ENCODE results near the gene SCML1. TPM values are rescaled to one million over a fixed set of nuclear protein-coding genes. Genes with fewer than 3 reads are reported as not detected.

The SCML1 gene
- total RNA-seq, 4 donors from 2014 or later: 7.3 to 26.7 (median 8.6) TPM

GRCh38 chrX:17710871-17711301 is 26.4 kb upstream of the SCML1 start:
- Histone ChIP-seq H3K36me3 (no peaks in the 10 kb centered on the region), H3K27me3 (no peaks in the 10 kb centered on the region), H3K4me1 (no peaks in the 10 kb centered on the region), H3K27ac (no peak overlapping the region), H3K4me3 (no peak overlapping the region), H3K9me3 (no peaks in the 10 kb centered on the region)
- no peak for DNase-seq (ENCODE audit: low spot score in 2 of 2)
- TF ChIP-seq POLR2AphosphoS5 (IDR thresholded peaks at IDR 0.05) (no peak), EP300 (IDR thresholded peaks at IDR 0.05) (no peak), POLR2A (IDR thresholded peaks at IDR 0.05) (no peak), CTCF (IDR thresholded peaks at IDR 0.05) (no peak)
- 54% methylated on average over 1 of the region's 1 CpG for WGBS

GRCh38 chrX:17713288-17713687 is 24.0 kb upstream of the SCML1 start:
- no peaks in the 10 kb centered on the region for H3K36me3 ChIP-seq
- H3K27ac ChIP-seq: no peak overlapping the region
- H3K4me3 ChIP-seq: no peak overlapping the region
- no peaks in the 10 kb centered on the region for H3K27me3 ChIP-seq
- no peaks in the 10 kb centered on the region for H3K4me1 ChIP-seq
- 38% methylated on average over 2 of the region's 2 CpGs for WGBS
- TF ChIP-seq POLR2A (IDR thresholded peaks at IDR 0.05) (no peak), POLR2AphosphoS5 (IDR thresholded peaks at IDR 0.05) (no peak), EP300 (IDR thresholded peaks at IDR 0.05) (no peak), CTCF (IDR thresholded peaks at IDR 0.05) (no peak)
- DNase-seq (ENCODE audit: low spot score in 2 of 2): no peak
- no peaks in the 10 kb centered on the region for H3K9me3 ChIP-seq

GRCh38 chrX:17718649-17719165 is 18.6 kb upstream of the SCML1 start:
- DNase-seq (ENCODE audit: low spot score in 2 of 2): no peak
- no peaks in the 10 kb centered on the region for H3K4me1 ChIP-seq
- no peaks in the 10 kb centered on the region for H3K9me3 ChIP-seq
- no peaks in the 10 kb centered on the region for H3K27me3 ChIP-seq
- TF ChIP-seq POLR2A (IDR thresholded peaks at IDR 0.05) (no peak), EP300 (IDR thresholded peaks at IDR 0.05) (no peak), CTCF (IDR thresholded peaks at IDR 0.05) (no peak), POLR2AphosphoS5 (IDR thresholded peaks at IDR 0.05) (no peak)
- H3K36me3 ChIP-seq: no peaks in the 10 kb centered on the region
- no peak overlapping the region for H3K4me3 ChIP-seq
- no peak overlapping the region for H3K27ac ChIP-seq

GRCh38 chrX:17719711-17720110 is 17.6 kb upstream of the SCML1 start:
- H3K27me3 ChIP-seq: no peaks in the 10 kb centered on the region
- no peak for TF ChIP-seq EP300 (IDR thresholded peaks at IDR 0.05)
- no peak for TF ChIP-seq POLR2AphosphoS5 (IDR thresholded peaks at IDR 0.05)
- TF ChIP-seq CTCF (IDR thresholded peaks at IDR 0.05): no peak
- no peak for TF ChIP-seq POLR2A (IDR thresholded peaks at IDR 0.05)
- H3K4me3 ChIP-seq: no peak overlapping the region
- WGBS: 59% methylated on average over 6 of the region's 6 CpGs
- H3K36me3 ChIP-seq: no peaks in the 10 kb centered on the region
- DNase-seq (ENCODE audit: low spot score in 2 of 2): no peak
- no peaks in the 10 kb centered on the region for H3K9me3 ChIP-seq
- no peaks in the 10 kb centered on the region for H3K4me1 ChIP-seq
- H3K27ac ChIP-seq: no peak overlapping the region

GRCh38 chrX:17721715-17722114 is 15.6 kb upstream of the SCML1 start:
- H3K4me1 ChIP-seq: no peaks in the 10 kb centered on the region
- no peaks in the 10 kb centered on the region for H3K27me3 ChIP-seq
- no peak overlapping the region for H3K4me3 ChIP-seq
- H3K36me3 ChIP-seq: no peaks in the 10 kb centered on the region
- DNase-seq (ENCODE audit: low spot score in 2 of 2): no peak
- WGBS: 67% methylated on average over 4 of the region's 4 CpGs
- H3K9me3 ChIP-seq: no peaks in the 10 kb centered on the region
- no peak overlapping the region for H3K27ac ChIP-seq
- TF ChIP-seq POLR2A (IDR thresholded peaks at IDR 0.05): no peak
- TF ChIP-seq EP300 (IDR thresholded peaks at IDR 0.05): no peak
- no peak for TF ChIP-seq POLR2AphosphoS5 (IDR thresholded peaks at IDR 0.05)
- TF ChIP-seq CTCF (IDR thresholded peaks at IDR 0.05): no peak
